ENCODE results near the gene NLN. TPM values are rescaled to one million over a fixed set of nuclear protein-coding genes. Genes with fewer than 3 reads are reported as not detected.

The NLN gene
- total RNA-seq, 1 donor from 2014 or later: 12.4 TPM

DNA sequence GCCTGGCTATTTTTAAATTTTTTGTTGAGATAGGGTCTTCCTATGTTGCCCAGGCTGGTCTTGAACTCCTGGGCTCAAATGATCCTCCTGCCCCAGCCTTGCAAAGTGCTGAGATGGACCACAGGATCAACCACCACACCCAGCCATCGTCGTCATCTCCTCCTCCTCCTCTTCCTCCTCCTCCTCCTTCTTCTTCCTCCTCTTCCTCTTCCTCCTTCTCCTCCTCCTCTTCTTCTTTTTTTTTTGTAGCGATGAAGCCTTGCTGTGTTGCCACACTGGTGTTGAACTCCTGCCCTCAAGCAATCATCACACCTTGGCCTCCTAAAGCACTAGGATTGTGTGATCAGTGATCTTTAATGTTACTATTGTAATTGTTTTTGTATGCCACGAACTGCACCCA, 155.0 kb downstream of the NLN start:
- no peak for DNase-seq
- Histone ChIP-seq H3K4me1 (no peaks in the 10 kb centered on the region), H3K9me3 (replicated peaks) (peaks cover 17% of the 10 kb centered on the region), H3K27me3 (ENCODE audit: low read depth) (no peaks in the 10 kb centered on the region), H3K27ac (replicated peaks) (no peak overlapping the region), H3K36me3 (no peaks in the 10 kb centered on the region), H3K4me3 (no peak overlapping the region)
- intact Hi-C loops (cut with micrococcal nuclease): no loop called here
- TF ChIP-seq, protein P1, sequence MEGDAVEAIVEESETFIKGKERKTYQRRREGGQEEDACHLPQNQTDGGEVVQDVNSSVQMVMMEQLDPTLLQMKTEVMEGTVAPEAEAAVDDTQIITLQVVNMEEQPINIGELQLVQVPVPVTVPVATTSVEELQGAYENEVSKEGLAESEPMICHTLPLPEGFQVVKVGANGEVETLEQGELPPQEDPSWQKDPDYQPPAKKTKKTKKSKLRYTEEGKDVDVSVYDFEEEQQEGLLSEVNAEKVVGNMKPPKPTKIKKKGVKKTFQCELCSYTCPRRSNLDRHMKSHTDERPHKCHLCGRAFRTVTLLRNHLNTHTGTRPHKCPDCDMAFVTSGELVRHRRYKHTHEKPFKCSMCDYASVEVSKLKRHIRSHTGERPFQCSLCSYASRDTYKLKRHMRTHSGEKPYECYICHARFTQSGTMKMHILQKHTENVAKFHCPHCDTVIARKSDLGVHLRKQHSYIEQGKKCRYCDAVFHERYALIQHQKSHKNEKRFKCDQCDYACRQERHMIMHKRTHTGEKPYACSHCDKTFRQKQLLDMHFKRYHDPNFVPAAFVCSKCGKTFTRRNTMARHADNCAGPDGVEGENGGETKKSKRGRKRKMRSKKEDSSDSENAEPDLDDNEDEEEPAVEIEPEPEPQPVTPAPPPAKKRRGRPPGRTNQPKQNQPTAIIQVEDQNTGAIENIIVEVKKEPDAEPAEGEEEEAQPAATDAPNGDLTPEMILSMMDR (IDR thresholded peaks at IDR 0.05; ENCODE audit: borderline replicate concordance): no peak

Other genes with a start within 250 kb of the NLN start
- 1.5 TPM for gene ADAMTS6, start 240.3 kb upstream of the NLN start, total RNA-seq
- gene CENPK, start 159.0 kb upstream of the NLN start, total RNA-seq: 0.38 TPM
- gene PPWD1, start 158.9 kb upstream of the NLN start, total RNA-seq: 19.7 TPM
- 19.1 TPM for gene TRIM23, start 97.9 kb upstream of the NLN start, total RNA-seq
- 2.4 TPM for gene SHLD3, start 97.2 kb upstream of the NLN start, total RNA-seq
- 23.3 TPM for gene TRAPPC13, start 97.2 kb upstream of the NLN start, total RNA-seq
- gene SGTB, start 96 bp upstream of the NLN start, total RNA-seq: 7.1 TPM
- gene ERBIN, start 204.4 kb downstream of the NLN start, total RNA-seq: 38.0 TPM